H9 (cell line): ENCODE measurements around the gene SPRED3. TPM values are rescaled to one million over a fixed set of nuclear protein-coding genes. Genes with fewer than 3 reads are reported as not detected.

Source experiments
- DNase-seq: peaks from one replicate; pipeline ENCODE4 v3.0.0-alpha.2; 2017
- H2AFZ ChIP-seq: one replicate; pipeline ENCODE4 v1.6.1; 2013; ENCODE audit warnings: mild to moderate bottlenecking, low read length, control low read depth, moderate library complexity
- H2AK5ac ChIP-seq: 2 replicates; pipeline ENCODE4 v1.6.1; 2013; ENCODE audit warnings: low read length, control low read depth, mixed read lengths; ENCODE audit not compliant: insufficient read length
- H2BK120ac ChIP-seq: one replicate; pipeline ENCODE4 v1.6.1; 2013; ENCODE audit warnings: low read depth, mild to moderate bottlenecking, low read length, control low read depth, inconsistent platforms; ENCODE audit not compliant: poor library complexity, severe bottlenecking
- H2BK12ac ChIP-seq: 2 replicates; pipeline ENCODE4 v1.6.1; 2013; ENCODE audit warnings: low read length, control low read depth, mixed read lengths, low read depth; ENCODE audit not compliant: insufficient read length
- H2BK15ac ChIP-seq: 2 replicates; pipeline ENCODE4 v1.6.1; 2013; ENCODE audit warnings: low read depth, low read length, control low read depth
- H2BK20ac ChIP-seq: one replicate; pipeline ENCODE4 v1.6.1; 2013; ENCODE audit warnings: low read depth, mild to moderate bottlenecking, low read length, control low read depth, inconsistent platforms; ENCODE audit not compliant: poor library complexity, severe bottlenecking
- H2BK5ac ChIP-seq: 2 replicates; pipeline ENCODE4 v1.6.1; 2013; ENCODE audit warnings: low read length, control low read depth, mixed read lengths; ENCODE audit not compliant: insufficient read length
- H3K14ac ChIP-seq: 2 replicates; pipeline ENCODE4 v1.6.1; 2013; ENCODE audit warnings: low read length, control low read depth; ENCODE audit not compliant: insufficient read depth
- H3K18ac ChIP-seq: 2 replicates; pipeline ENCODE4 v1.6.1; 2013; ENCODE audit warnings: low read depth, mild to moderate bottlenecking, mixed read lengths, low read length, control low read depth; ENCODE audit not compliant: insufficient read length
- H3K23ac ChIP-seq: 2 replicates; pipeline ENCODE4 v1.6.1; 2013; ENCODE audit warnings: low read length, control low read depth, mixed read lengths, low read depth; ENCODE audit not compliant: insufficient read length
- H3K23me2 ChIP-seq: 2 replicates; pipeline ENCODE4 v1.6.1; 2013; ENCODE audit warnings: low read depth, mild to moderate bottlenecking, mixed read lengths, low read length, control low read depth; ENCODE audit not compliant: insufficient read length, poor library complexity, severe bottlenecking
- H3K27ac ChIP-seq: 2 replicates; pipeline ENCODE4 v1.5.1; 2013; ENCODE audit warnings: low read length, control low read depth, mixed read lengths, low read depth; ENCODE audit not compliant: insufficient read length
- H3K27me3 ChIP-seq: 2 replicates; pipeline ENCODE4 v1.6.1; 2013; ENCODE audit warnings: low read length, control low read depth, inconsistent platforms; ENCODE audit not compliant: insufficient read depth
- H3K4ac ChIP-seq: 2 replicates; pipeline ENCODE4 v1.6.1; 2013; ENCODE audit warnings: low read depth, mild to moderate bottlenecking, control low read depth, inconsistent platforms, low read length, moderate library complexity
- H3K4me1 ChIP-seq: 2 replicates; pipeline ENCODE4 v1.6.1; 2013; ENCODE audit warnings: low read length, control low read depth, inconsistent platforms; ENCODE audit not compliant: insufficient read depth
- H3K4me2 ChIP-seq: 2 replicates; pipeline ENCODE4 v1.6.1; 2013; ENCODE audit warnings: low read length, control low read depth, mixed read lengths; ENCODE audit not compliant: insufficient read length, insufficient read depth
- H3K56ac ChIP-seq: 2 replicates; pipeline ENCODE4 v1.6.1; 2013; ENCODE audit warnings: low read depth, mild to moderate bottlenecking, mixed read lengths, low read length, control low read depth; ENCODE audit not compliant: insufficient read length
- H3K79me1 ChIP-seq: 2 replicates; pipeline ENCODE4 v1.6.1; 2013; ENCODE audit warnings: low read depth, mild to moderate bottlenecking, moderate library complexity, low read length, control low read depth, inconsistent platforms; ENCODE audit not compliant: insufficient read depth, poor library complexity, severe bottlenecking
- H3K79me2 ChIP-seq: 2 replicates; pipeline ENCODE4 v1.6.1; 2013; ENCODE audit warnings: low read length, control low read depth, inconsistent platforms; ENCODE audit not compliant: insufficient read depth
- H3K9ac ChIP-seq: 2 replicates; pipeline ENCODE4 v1.6.1; 2013; ENCODE audit warnings: low read length, control low read depth, mixed read lengths; ENCODE audit not compliant: insufficient read length; ENCODE audit errors: extremely low read depth
- H3K9me3 ChIP-seq: one replicate; pipeline ENCODE4 v1.6.1; 2013; ENCODE audit warnings: low read depth, low read length, inconsistent platforms; ENCODE audit not compliant: control insufficient read depth
- H3T11ph ChIP-seq: one replicate; pipeline ENCODE4 v1.6.1; 2013; ENCODE audit warnings: mild to moderate bottlenecking, low read length, control low read depth, inconsistent platforms
- H4K20me1 ChIP-seq: one replicate; pipeline ENCODE4 v1.6.1; 2013; ENCODE audit not compliant: control insufficient read depth, insufficient read length, insufficient read depth
- H4K5ac ChIP-seq: 2 replicates; pipeline ENCODE4 v1.6.1; 2013; ENCODE audit warnings: low read depth, mild to moderate bottlenecking, mixed read lengths, low read length, control low read depth; ENCODE audit not compliant: insufficient read length
- H4K8ac ChIP-seq: replicated peaks from 2 replicates; pipeline ENCODE4 v1.6.1; 2013; ENCODE audit warnings: low read length, control low read depth, mixed read lengths, low read depth; ENCODE audit not compliant: insufficient read length
- H4K91ac ChIP-seq: 2 replicates; pipeline ENCODE4 v1.6.1; 2013; ENCODE audit warnings: low read depth, mild to moderate bottlenecking, moderate library complexity, mixed read lengths, low read length, control low read depth; ENCODE audit not compliant: insufficient read length
- H3K27ac Mint-ChIP-seq, 3 experiments: 2 replicates in 2 of 3; 3 replicates in 1 of 3; pipeline ENCODE4 v1.8.0; 2020 to 2021; ENCODE audit warnings: mixed read lengths in 3 of 3, mild to moderate bottlenecking in 1 of 3, moderate library complexity in 1 of 3
- H3K27me3 Mint-ChIP-seq: 2 replicates; pipeline ENCODE4 v1.8.0; 2021; ENCODE audit warnings: low read depth, mild to moderate bottlenecking, moderate library complexity, mixed read lengths
- H3K36me3 Mint-ChIP-seq, 3 experiments: 2 replicates in 2 of 3; 3 replicates in 1 of 3; pipeline ENCODE4 v1.8.0; 2020 to 2021; ENCODE audit warnings: low read depth in 3 of 3, mixed read lengths in 3 of 3; ENCODE audit not compliant: insufficient read depth in 1 of 3
- H3K4me1 Mint-ChIP-seq, 2 experiments: 2 replicates each; pipeline ENCODE4 v1.8.0; 2020; ENCODE audit warnings: mixed read lengths in 2 of 2
- H3K4me3 Mint-ChIP-seq, 2 experiments: 2 replicates in 1 of 2; 3 replicates in 1 of 2; pipeline ENCODE4 v1.8.0; 2020 to 2021; ENCODE audit warnings: mild to moderate bottlenecking in 2 of 2, mixed read lengths in 2 of 2, moderate library complexity in 1 of 2
- H3K9me3 Mint-ChIP-seq, 2 experiments: 2 replicates in 1 of 2; 3 replicates in 1 of 2; pipeline ENCODE4 v1.8.0; 2020; ENCODE audit warnings: mild to moderate bottlenecking in 2 of 2, mixed read lengths in 2 of 2, moderate library complexity in 1 of 2
- WGBS: extraction: QIAGEN DNeasy Blood & Tissue Kit; methylation state at CpG from one replicate; pipeline ENCODE4 v1.1.7; 2013; ENCODE audit warnings: missing lambda C conversion rate, low lambda C conversion rate, mixed read lengths; ENCODE audit not compliant: insufficient read length; ENCODE audit errors: extremely low coverage; 5-methylcytosine and 5-hydroxymethylcytosine counted together
- total RNA-seq: library from RNA; stranded (reverse); gene quantifications from 2 replicates; pipeline ENCODE4 v1.2.1, GENCODE V29; 2021
- TF ChIP-seq, protein P1 (sequence below): fragments of 200-600 bp; sonication (generic); conservative IDR thresholded peaks from 3 replicates; pipeline ENCODE4 v1.8.0; 2021; ENCODE audit warnings: antibody characterized with exemption, mild to moderate bottlenecking

The SPRED3 gene
- total RNA-seq, 1 experiment from 2014 or later = 16.4 TPM

DNA sequence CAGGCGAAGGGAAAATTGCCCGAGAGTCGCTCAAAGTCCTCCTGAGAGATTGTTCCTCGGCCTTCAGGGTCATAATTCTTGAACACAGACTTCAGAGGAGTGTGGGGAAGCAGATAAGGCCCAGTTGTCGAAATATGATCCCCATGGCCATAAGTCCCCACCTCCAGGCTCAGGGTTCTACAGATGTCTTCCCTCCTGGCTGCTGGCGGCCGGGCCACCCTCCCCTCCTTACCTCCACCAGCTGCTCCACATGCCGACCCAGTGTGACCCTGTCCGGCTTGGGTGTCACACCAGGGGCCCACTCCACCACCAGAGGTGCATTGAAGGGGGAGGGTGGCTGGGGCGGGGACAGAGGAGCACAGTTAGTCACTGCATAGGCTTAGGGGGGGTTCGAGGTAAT, 24.5 kb downstream of the SPRED3 start:
- H2BK20ac ChIP-seq = no peak overlapping the region
- H4K5ac ChIP-seq = no peak overlapping the region
- no peaks in the 10 kb centered on the region for H3K9me3 ChIP-seq
- no peak overlapping the region for H4K8ac ChIP-seq
- no peak overlapping the region for H3K4ac ChIP-seq
- no peak overlapping the region for H2BK120ac ChIP-seq
- no peak overlapping the region for H3T11ph ChIP-seq
- no peak overlapping the region for H3K23ac ChIP-seq
- H4K20me1 ChIP-seq = no peaks in the 10 kb centered on the region
- TF ChIP-seq, protein P1, sequence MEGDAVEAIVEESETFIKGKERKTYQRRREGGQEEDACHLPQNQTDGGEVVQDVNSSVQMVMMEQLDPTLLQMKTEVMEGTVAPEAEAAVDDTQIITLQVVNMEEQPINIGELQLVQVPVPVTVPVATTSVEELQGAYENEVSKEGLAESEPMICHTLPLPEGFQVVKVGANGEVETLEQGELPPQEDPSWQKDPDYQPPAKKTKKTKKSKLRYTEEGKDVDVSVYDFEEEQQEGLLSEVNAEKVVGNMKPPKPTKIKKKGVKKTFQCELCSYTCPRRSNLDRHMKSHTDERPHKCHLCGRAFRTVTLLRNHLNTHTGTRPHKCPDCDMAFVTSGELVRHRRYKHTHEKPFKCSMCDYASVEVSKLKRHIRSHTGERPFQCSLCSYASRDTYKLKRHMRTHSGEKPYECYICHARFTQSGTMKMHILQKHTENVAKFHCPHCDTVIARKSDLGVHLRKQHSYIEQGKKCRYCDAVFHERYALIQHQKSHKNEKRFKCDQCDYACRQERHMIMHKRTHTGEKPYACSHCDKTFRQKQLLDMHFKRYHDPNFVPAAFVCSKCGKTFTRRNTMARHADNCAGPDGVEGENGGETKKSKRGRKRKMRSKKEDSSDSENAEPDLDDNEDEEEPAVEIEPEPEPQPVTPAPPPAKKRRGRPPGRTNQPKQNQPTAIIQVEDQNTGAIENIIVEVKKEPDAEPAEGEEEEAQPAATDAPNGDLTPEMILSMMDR = no peak
- H3K79me1 ChIP-seq = no peaks in the 10 kb centered on the region
- H4K91ac ChIP-seq = no peak overlapping the region
- H2BK5ac ChIP-seq = no peak overlapping the region
- no peak overlapping the region for H3K18ac ChIP-seq
- no peak overlapping the region for H3K27ac ChIP-seq
- H3K4me1 Mint-ChIP-seq = peaks cover 8 to 11% of the 10 kb centered on the region in 2 experiments
- H2AK5ac ChIP-seq = no peak overlapping the region
- H2BK15ac ChIP-seq = no peak overlapping the region
- no peak overlapping the region for H3K4me3 Mint-ChIP-seq
- H3K27ac Mint-ChIP-seq = no peak overlapping the region; a peak in 1 of 7 replicates
- no peaks in the 10 kb centered on the region for H3K4me1 ChIP-seq
- peaks cover 5% of the 10 kb centered on the region for H3K27me3 Mint-ChIP-seq
- DNase-seq = no peak
- H3K23me2 ChIP-seq = peaks cover 8% of the 10 kb centered on the region
- H3K9ac ChIP-seq = no peak overlapping the region
- no peaks in the 10 kb centered on the region for H3K9me3 Mint-ChIP-seq
- no peak overlapping the region for H3K4me2 ChIP-seq
- H3K27me3 ChIP-seq = no peaks in the 10 kb centered on the region
- WGBS = no CpG with 5 or more reads among the region's 11 CpGs
- H3K56ac ChIP-seq = no peak overlapping the region
- H2BK12ac ChIP-seq = no peak overlapping the region
- H3K79me2 ChIP-seq = no peaks in the 10 kb centered on the region
- H2AFZ ChIP-seq = no peak overlapping the region
- H3K14ac ChIP-seq = no peak overlapping the region
- H3K36me3 Mint-ChIP-seq = peaks cover 2 to 5% (median 3%) of the 10 kb centered on the region in 3 experiments; a peak in 4 of 7 replicates
